GM12865 (cell line): ENCODE results near the gene MGAT5.

Experiments used
- DNase-seq: peaks from one replicate; pipeline ENCODE4 v3.0.0; 2010; ENCODE audit warnings: low read depth
- H3K4me3 ChIP-seq: 2 replicates; pipeline ENCODE4 v1.5.1; 2011; ENCODE audit warnings: mild to moderate bottlenecking, low read depth, low read length, control low read depth
- TF ChIP-seq, protein P1 (sequence below): IDR thresholded peaks from 2 replicates; pipeline ENCODE4 v1.5.1; 2011; ENCODE audit warnings: low read length, control low read depth, low read depth, inconsistent platforms; ENCODE audit not compliant: insufficient read depth; ENCODE audit errors: missing control alignments

MGAT5 gene

GRCh38 chr2:134231301-134231964 is 22.4 kb upstream of the MGAT5 start:
- peak; percentile 45 for DNase-seq
- peak overlapping the region; percentile 4; the same call in 1 of the 2 replicates for H3K4me3 ChIP-seq
- TF ChIP-seq, protein P1, sequence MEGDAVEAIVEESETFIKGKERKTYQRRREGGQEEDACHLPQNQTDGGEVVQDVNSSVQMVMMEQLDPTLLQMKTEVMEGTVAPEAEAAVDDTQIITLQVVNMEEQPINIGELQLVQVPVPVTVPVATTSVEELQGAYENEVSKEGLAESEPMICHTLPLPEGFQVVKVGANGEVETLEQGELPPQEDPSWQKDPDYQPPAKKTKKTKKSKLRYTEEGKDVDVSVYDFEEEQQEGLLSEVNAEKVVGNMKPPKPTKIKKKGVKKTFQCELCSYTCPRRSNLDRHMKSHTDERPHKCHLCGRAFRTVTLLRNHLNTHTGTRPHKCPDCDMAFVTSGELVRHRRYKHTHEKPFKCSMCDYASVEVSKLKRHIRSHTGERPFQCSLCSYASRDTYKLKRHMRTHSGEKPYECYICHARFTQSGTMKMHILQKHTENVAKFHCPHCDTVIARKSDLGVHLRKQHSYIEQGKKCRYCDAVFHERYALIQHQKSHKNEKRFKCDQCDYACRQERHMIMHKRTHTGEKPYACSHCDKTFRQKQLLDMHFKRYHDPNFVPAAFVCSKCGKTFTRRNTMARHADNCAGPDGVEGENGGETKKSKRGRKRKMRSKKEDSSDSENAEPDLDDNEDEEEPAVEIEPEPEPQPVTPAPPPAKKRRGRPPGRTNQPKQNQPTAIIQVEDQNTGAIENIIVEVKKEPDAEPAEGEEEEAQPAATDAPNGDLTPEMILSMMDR, result no peak

- peak; percentile 59 for DNase-seq
- TF ChIP-seq, protein P1, result no peak
- no peak overlapping the region; the same call in 1 of the 2 replicates for H3K4me3 ChIP-seq
Measured at GRCh38 chr2:134231965-134232340, 21.9 kb upstream of the MGAT5 start.

- TF ChIP-seq, protein P1, result no peak
- peak overlapping the region; percentile 5 for H3K4me3 ChIP-seq
- peak; percentile 48 for DNase-seq
Measured at GRCh38 chr2:134232461-134232860, 21.4 kb upstream of the MGAT5 start.

DNA sequence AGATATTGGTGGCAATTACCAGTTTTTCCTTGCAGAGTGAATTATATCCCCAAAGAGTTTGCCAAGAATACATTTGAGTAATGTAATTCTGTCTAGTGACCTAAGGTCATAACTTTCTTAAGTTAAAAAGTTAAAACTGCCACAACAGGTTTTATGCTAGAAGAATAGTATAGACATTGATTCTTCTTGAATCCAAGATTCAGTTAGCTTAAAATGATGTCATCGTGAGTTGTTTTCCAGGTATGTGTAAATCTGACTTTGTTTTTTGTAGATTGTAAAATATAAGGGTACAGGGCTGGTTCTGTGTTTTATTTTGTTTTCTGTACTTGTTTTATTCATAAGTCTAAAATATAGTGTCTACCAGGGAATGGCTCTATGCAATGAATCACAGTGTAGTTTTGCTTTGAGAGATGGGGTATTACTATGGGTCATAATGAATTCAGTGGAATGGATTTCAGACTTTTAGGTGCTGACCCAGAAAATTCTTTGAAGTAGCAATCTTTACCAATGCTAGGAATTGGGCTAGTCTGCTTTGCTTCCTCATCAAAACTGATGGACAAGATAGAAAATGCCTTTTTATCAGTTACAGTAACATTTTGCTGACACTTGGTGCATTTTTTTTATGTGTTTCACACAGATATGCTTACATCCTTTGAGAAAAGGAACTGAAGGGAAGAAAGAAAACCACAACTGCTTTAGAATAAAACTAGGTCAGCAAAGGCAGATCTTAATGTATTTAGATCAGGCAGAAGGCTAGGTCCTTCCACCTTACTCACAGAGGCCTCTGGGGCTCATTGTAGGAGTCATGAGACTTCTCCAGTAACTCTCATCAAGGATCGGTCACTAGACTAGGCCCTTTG is 20.8 kb upstream of the MGAT5 start:
- DNase-seq, result peak; percentile 70
- TF ChIP-seq, protein P1, result no peak
- H3K4me3 ChIP-seq, result peak overlapping the region; percentile 9

DNA sequence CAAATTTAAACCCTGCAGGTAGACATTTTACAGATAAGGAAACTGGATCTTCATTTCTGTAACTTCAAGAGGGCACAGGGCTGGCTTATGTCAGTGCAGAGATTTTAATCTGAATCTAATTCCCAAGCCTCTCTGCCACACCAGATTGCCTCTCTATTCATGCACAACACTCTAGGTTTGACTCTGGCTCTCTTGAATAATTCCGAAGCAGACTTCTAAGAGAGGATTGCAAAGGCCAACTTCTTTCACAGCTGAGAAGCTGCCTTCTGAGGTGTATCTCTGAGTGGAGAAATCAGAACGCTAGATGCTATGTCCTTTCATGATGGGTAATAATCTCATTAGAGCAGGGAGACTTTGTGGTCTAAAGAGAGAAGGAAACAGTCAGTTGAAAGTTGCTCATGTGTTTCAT is 20.1 kb upstream of the MGAT5 start:
- TF ChIP-seq, protein P1, result no peak
- H3K4me3 ChIP-seq, result peak overlapping the region; percentile 9; the same call in 1 of the 2 replicates
- DNase-seq, result peak; percentile 83

- TF ChIP-seq, protein P1, result no peak
- H3K4me3 ChIP-seq, result no peak overlapping the region
- peak; percentile 47 for DNase-seq
Measured at GRCh38 chr2:134234535-134234934, 19.3 kb upstream of the MGAT5 start.
